CD4-positive, alpha-beta T cell treated with Interleukin-10 for 1 hour (primary cell): Measurements from ENCODE around the gene DDX18.

Source experiments
- DNase-seq: peaks from one replicate; pipeline ENCODE4 v3.0.0-alpha.2; 2020

DDX18 gene

DNA sequence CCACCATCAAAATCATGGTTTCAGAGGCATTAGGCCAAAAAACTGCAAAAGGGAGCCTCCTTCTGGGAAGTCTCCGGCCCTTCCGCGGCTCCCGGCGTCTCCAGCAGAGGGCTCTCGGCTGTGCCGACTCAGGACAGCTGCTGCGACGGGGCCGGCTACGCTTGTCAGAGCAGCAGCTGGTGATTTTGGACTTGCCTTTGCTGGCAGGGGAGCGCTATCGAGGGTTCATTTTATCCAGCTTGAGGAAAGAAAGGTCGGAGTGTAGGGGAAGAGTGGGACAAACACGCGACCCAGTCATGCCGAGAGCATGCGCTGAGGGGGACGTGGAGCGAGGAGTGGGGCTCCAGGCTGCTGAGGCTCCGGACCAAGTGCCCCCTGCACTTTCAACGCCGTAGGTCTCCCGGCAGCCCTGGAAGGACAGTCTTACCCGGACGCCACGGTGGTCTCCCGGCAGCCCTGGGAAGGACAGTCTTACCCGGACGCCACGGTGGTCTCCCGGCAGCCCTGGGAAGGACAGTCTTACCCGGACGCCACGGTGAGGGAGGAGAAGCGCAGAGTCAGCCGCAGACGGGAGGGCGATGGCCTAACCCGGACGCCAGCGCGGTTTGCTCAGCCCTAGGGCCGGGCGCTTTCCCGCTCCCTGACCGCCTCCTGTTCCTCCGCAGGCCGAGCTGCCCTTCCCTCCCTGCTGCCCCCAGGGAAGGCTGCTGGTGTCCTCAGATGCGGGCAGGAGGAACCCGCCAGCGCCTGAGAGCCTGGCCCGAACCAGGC lies 21.7 kb downstream of the DDX18 start:
- DNase-seq, result peak; percentile 41

DNA sequence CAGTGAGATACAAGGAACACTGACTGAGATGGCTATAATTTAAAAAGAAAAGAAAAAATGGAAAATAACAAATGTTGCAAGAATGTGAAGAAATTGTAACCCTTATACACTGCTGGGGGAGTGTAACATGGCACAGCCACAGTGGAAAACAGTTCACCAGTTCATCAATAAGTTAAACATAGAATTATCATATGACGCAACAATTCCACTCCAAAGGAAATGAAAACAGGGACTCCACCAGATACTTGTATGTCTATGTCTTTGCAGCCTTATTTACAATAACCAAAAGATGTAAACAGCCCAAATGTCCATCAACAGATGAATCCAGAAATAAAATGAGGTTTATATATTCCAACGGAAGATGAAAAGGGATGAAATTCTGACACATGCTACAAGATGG lies 30.8 kb downstream of the DDX18 start:
- DNase-seq, result no peak

DNA sequence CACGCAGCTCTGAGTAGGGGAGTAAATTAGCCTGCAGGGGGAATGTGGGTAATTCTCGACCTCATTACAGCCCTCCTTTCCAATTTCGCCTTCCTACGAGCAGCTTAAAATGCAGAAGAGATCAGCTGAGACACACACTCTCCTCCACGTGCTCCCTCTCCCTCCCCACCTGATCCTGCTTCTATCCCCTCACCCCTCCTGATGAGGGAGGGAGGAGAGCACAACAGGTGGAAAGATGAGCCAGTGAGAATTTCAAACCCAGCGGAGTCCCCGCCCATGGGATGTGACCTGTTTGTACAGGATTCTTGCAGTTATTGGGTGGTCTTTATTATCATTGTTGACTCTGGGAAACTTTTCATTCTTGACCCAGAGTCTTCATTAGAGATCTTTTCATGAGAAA lies 35.5 kb downstream of the DDX18 start:
- DNase-seq, result no peak

DNA sequence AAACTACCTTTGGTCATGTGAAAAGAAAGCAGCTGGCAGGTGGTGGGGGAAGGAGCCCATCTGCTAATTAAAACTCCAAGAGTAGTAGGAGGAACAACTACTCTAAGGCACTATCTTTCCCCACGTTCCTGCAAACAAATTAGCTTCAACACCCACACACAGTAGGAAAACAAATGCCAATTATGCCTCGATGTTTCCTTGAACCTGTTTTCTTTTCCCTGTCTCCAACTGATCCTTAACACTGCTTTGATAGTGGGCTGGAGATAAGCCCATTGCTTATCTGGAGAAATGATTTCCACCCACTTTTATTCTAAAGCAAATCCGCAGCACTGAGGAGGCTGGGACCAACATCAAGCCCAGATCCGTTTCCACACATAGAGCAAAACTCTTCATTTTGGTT lies 36.0 kb downstream of the DDX18 start:
- no peak for DNase-seq

DNA sequence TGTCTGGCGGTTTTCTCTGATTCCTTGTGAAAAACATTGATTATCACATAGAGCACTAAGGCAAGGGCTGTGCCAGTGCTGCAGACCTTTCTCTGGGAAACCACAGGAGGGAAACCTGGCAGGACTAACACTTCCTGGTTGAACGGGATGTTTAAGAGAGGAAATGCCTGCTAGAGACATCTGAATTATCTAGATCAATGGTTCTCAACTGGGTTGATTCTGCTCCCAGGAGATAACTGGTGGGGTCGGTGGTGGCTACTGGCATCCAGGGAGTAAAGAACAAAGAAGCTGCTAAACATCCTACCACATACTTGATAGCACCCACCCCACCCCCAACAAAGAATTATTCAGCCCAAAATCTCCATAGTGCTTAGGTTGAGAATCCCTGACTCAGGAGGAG lies 37.5 kb downstream of the DDX18 start:
- no peak for DNase-seq

DNA sequence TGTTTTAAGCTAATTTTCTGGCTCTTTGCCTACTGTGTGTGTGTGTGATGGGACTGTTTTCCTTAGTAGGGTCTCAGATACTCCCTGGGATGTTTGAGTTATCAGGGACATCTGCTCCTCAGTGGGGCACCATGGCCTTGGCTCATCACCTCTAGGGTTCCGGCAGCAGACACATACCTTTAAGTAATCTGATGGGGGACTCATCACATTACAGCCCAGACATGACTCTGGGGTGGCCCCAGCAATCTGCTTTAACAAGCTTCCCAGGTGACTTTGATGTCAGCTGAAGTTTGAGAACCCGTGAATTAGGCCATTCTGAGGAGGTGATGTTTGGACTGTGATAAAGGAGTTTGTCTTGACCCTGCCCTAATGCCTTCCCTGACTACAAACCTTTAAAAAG lies 38.8 kb downstream of the DDX18 start:
- no peak for DNase-seq

DNA sequence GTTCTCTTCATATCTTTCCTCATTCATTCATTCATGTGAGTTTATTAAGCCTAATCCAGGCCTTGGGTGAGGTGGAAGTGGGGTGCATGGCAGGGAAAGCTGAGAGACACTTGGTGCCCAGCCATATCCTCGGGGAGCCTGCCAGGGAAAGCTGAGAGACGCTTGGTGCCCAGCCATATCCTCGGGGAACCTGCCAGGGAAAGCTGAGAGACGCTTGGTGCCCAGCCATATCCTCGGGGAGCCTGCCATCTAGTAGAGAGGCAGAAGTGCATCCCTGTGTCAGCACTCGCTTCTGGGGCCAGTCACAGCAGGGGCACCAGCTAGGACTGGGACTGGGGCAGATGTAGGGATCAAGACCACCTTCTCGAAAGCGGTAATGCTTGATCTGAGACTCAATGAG lies 39.4 kb downstream of the DDX18 start:
- DNase-seq, result no peak

DNA sequence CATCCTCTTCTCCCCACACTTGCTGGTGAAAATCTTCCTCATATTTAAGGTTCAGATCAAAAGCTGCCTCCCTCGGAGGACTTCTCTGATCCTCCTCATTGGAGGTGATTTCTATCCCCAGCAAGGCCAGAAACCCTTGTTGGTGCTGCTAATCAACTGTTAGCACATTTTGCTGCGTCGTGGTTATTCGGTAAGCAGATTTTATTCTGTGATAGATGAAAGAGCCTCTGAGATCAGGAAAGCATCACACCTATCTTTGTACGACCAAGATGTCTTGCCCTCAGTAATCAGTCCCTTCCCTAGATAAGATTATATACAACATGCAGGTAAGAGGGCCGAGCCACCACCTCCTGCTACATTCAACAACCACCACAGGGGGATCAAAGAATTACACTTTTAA lies 40.1 kb downstream of the DDX18 start:
- no peak for DNase-seq

DNA sequence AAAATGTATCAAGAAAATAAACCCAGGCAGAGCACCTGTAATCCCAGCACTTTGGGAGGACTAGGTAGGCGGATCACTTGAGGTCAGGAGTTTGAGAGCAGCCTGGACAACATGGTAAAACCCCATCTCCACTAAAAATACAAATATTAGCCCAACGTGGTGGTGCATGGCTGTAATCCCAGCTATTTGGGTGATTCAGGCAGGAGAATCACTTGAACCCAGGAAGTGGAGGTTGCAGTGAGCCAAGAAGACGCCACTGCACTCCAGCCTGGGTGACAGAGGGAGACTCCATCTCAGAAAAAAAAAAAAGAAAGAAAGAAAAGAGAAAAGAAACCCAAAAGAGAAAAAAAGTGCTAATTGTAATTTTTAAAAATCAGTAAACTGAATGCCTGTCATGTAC lies 41.4 kb downstream of the DDX18 start:
- no peak for DNase-seq

DNA sequence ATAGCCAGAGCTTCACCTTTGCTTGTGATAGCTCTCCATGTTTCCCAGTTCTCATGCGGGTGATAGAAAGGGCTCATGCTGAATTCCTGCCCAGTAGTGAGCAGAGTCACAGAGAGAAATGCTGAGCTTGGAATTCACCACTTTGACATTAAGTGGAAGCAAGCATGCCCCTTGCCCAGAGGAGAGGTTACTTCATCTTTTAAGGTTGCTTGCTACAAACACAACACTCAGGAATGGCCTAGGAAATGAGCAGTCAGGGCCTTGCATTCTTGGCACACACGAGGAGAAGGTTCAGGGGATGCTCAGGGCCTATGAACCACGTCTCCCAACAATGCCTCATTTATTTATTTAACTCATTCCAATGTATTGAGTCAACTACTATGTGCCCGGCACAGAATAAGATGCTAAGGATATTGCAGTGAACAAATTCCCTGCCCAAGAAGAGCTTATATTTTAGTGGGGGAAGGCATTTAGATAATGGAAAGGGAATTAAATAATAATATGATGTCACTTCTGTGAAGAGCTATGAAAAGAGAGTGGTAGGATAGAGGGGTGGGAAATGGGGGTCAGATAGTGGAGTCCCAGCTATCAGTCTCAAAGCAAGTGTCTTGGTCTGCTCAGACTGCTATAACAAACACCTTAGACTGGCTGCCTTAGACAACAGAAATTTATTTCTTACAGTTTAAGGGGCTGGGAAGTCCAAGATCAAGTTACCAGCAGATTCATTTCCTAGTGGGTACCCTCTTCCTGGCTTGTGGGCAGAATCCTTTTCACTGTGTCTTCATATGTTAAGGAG lies 42.1 kb downstream of the DDX18 start:
- no peak for DNase-seq

DNA sequence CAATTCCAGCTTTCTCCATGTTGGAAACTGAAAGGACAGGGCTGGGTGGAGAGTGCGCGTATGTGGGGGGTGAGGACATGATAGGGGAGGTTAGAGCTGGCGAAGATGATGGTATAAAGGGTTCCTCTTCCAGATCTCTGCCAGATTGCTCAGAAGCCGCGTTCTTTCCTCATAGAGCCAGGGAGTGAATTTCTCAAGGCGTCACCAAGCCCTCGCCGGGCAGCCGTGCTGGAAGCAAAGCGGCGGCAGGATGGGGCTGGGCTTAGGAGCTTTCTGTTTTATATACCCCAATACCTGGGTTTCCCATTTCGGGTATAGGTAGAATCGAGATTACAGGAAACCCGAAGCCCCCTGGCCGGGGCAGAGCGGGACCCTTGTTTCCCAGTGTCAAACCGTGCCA lies 43.8 kb downstream of the DDX18 start:
- no peak for DNase-seq

DNA sequence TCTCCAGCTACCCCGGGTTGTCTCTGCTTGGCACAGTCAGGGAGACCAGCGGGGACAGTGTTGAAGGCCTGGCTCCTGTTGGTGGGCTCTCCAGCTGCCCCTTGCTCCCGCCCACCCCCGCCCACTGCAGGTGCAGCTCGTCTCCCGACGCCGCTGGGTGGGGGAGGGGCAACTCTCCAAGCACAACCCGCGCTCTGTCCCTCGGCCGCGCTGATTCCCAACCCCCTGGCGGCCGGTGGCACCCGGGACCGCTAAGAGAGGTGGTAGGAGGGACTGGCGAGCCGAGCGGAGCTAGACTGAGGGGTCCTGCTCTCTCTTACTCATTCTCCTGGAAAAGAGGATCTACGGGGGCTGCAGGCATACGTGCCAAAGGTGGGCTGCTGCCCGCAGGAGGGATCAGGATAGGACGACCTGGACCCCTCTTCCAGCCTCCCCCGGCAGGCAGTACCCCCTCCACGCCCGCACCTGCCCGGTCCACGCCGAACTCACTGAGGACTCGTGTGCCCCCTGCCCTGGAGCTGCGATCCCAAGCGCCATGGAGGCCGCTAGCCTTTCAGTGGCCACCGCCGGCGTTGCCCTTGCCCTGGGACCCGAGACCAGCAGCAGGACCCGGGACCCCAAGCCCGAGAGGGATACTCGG lies 44.5 kb downstream of the DDX18 start:
- no peak for DNase-seq

DNA sequence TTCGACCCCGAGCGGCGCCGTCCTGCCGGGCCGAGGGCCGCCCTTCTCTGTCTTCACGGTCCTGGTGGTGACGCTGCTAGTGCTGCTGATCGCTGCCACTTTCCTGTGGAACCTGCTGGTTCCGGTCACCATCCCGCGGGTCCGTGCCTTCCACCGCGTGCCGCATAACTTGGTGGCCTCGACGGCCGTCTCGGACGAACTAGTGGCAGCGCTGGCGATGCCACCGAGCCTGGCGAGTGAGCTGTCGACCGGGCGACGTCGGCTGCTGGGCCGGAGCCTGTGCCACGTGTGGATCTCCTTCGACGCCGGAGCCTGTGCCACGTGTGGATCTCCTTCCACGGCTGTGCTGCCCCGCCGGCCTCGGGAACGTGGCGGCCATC lies 45.0 kb downstream of the DDX18 start:
- no peak for DNase-seq

DNA sequence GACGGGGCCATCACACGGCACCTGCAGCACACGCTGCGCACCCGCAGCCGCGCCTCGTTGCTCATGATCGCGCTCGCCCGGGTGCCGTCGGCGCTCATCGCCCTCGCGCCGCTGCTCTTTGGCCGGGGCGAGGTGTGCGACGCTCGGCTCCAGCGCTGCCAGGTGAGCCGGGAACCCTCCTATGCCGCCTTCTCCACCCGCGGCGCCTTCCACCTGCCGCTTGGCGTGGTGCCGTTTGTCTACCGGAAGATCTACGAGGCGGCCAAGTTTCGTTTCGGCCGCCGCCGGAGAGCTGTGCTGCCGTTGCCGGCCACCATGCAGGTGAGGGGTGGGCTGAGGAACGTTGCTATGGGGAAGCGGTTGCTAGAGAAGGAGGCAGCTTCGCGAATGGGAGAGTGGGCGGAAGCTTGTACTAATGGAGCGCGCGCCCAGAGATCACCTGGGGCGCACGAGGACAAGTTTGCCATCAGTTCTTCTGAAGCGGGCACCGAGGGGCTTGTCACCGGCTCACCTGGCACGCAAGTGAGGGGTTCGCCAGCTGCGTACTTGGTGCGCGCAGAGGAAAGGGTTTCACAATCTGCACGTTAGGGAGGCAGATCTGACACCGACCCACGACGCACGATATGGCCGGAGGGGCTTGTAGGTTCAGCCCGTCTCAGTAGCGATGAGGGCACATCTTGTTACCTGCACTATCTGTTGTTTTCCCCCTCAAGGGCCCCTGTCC lies 45.6 kb downstream of the DDX18 start:
- no peak for DNase-seq

DNA sequence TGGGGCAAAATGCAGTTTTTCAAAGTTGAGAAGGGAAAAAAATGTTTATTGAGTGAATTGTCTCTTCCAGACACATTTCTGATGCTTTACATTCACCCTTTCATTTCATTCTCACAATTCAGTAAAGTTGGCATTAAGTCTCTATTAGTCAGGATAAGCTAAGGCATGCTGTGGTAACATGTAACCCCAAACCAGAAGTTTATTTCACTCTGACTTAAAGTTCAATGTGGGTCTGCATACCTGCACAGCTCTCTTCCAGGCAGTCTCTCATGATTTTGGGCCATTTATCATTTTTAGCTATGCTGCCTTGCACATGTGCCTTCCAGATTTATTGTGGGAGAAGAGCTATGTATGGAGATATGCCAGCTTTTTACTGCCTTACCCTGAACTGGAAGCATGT lies 48.0 kb downstream of the DDX18 start:
- DNase-seq, result no peak

DNA sequence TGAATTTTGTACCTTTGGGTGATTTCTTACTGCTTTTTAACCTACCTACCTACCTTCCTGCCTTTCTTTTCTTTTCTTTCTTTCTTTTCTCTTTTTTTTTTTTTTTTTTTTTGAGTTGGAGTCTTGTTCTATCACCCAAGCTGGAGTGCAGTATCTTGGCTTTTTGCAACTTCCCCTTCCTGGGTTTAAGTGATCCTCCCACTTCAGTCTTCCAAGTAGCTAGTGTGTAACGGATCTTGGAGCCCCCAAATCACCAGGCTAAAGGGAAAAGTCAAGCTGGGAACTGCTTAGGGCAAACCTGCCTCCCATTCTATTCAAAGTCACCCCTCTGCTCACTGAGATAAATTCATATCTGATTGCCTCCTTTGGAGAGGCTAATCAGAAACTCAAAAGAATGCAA lies 61.3 kb downstream of the DDX18 start:
- DNase-seq, result no peak

DNA sequence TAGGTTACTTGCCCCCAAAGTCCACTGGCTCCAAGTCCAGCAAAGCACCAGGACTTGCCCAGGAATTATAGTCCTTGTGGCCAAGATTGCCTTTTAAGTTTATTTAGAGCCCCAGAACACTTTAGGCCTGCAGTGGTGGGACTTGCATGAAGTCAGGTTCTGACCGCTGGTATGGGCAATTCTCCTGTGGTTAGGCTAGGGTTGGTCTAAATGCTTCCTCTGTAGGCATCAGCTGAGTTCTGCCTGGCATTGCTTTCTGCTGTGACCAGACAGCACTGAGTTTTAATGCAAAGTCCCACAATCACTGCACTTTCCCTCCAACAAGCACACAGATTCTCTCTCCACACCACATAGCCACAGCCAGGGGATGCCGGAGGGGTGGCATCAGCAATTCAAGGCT lies 64.5 kb downstream of the DDX18 start:
- DNase-seq, result no peak
